Measurements from ENCODE around the gene RASSF1.

RASSF1 gene

GRCh38 chr3:50365080-50365841, 24.6 kb upstream of the RASSF1 start:
- DNase-seq (peak; percentile 95), ATAC-seq (peak; percentile 92)

- DNase-seq, result no peak
- peak; percentile 16 for ATAC-seq
These were observed 24.0 kb upstream of the RASSF1 start for GRCh38 chr3:50364573-50365079.

GRCh38 chr3:50359760-50360110, 19.1 kb upstream of the RASSF1 start:
- DNase-seq (no peak), ATAC-seq (peak; percentile 8)

- ATAC-seq (peak; percentile 100), DNase-seq (peak; percentile 93)
These were observed 18.5 kb upstream of the RASSF1 start, which contains the start of gene TMEM115 for GRCh38 chr3:50358911-50359759. TSS of gene TMEM115 (minus strand) at chr3:50359521. CDS start at chr3:50359063, 458 bp downstream.

- ATAC-seq (no peak), DNase-seq (no peak)
These were observed 17.8 kb upstream of the RASSF1 start for GRCh38 chr3:50358355-50358910.

- DNase-seq (no peak), ATAC-seq (no peak)
These were observed 16.8 kb upstream of the RASSF1 start for GRCh38 chr3:50357481-50357880.

- ATAC-seq, result no peak
- DNase-seq, result no peak
These were observed 15.9 kb upstream of the RASSF1 start for GRCh38 chr3:50356553-50356952.

GRCh38 chr3:50355829-50356552, 15.4 kb upstream of the RASSF1 start:
- ATAC-seq (no peak), DNase-seq (no peak)

- DNase-seq (no peak), ATAC-seq (no peak)
These were observed 14.2 kb upstream of the RASSF1 start for GRCh38 chr3:50354850-50355249.

- ATAC-seq (no peak), DNase-seq (no peak)
These were observed 13.6 kb upstream of the RASSF1 start for GRCh38 chr3:50354186-50354764.

- DNase-seq (no peak), ATAC-seq (no peak)
These were observed 12.8 kb upstream of the RASSF1 start for GRCh38 chr3:50353245-50354004.

GRCh38 chr3:50352781-50353180, 12.1 kb upstream of the RASSF1 start:
- DNase-seq (no peak), ATAC-seq (no peak)

GRCh38 chr3:50351323-50351697, 10.7 kb upstream of the RASSF1 start:
- DNase-seq, result no peak
- no peak for ATAC-seq

- ATAC-seq, result peak; percentile 91
- peak; percentile 99 for DNase-seq
These were observed 10.1 kb upstream of the RASSF1 start, which contains the start of the genes CYB561D2 and NPRL2 for GRCh38 chr3:50350527-50351322. TSS of gene CYB561D2 (plus strand) at chr3:50350862. CDS start at chr3:50351434, 572 bp downstream. TSS of gene NPRL2 (minus strand) at chr3:50350775. CDS start at chr3:50350652, 123 bp downstream.

- ATAC-seq, result no peak
- DNase-seq, result no peak
These were observed 9.5 kb upstream of the RASSF1 start for GRCh38 chr3:50350213-50350526.

GRCh38 chr3:50347187-50347813, 6.7 kb upstream of the RASSF1 start:
- no peak for ATAC-seq

GRCh38 chr3:50345586-50346234, 5.1 kb upstream of the RASSF1 start, which contains the start of gene ZMYND10:
TSS of gene ZMYND10 (minus strand) at chr3:50345732. CDS start at chr3:50345579, 153 bp downstream.
- peak; percentile 11 for ATAC-seq
- DNase-seq, result peak; percentile 82

More at GRCh38 chr3:50347187-50347813, 6.7 kb upstream of the RASSF1 start:
- DNase-seq, result peak; percentile 76

GRCh38 chr3:50345008-50345407, 4.4 kb upstream of the RASSF1 start:
- no peak for ATAC-seq
- no peak for DNase-seq

All from stimulated activated naive CD8-positive, alpha-beta T cell treated with anti-CD3 and anti-CD28 coated beads, Interleukin-15, Interleukin-2, amounts not matched to agents 100 U/mL and 50 U/mL, for 24 hours (primary cell).